Vagina (tissue), 2 donors: Measurements from ENCODE around the gene TEFM. TPM values are rescaled to one million over a fixed set of nuclear protein-coding genes. Genes with fewer than 3 reads are reported as not detected.
A peak's percentile ranks its signal among the peaks of the same experiment; 100 is the strongest.

ENCODE experiments used
- DNase-seq, 2 donors: peaks; one replicate each; pipeline ENCODE4 v3.0.0-alpha.2; 2017; ENCODE audit errors: extremely low spot score in 2 of 2
- H3K27ac ChIP-seq: fragments of 200-600 bp; sonication (generic); one replicate; pipeline ENCODE4 v1.5.1; 2019
- H3K27me3 ChIP-seq: fragments of 200-600 bp; sonication (generic); one replicate; pipeline ENCODE4 v1.5.1; 2019
- H3K36me3 ChIP-seq, 2 donors: fragments of 200-600 bp; sonication (generic); one replicate each; pipeline ENCODE4 v1.5.1; 2017 to 2019
- H3K4me1 ChIP-seq: fragments of 200-600 bp; sonication (generic); one replicate; pipeline ENCODE4 v1.5.1; 2019
- H3K4me3 ChIP-seq, 2 donors: fragments of 200-600 bp; sonication (generic); 1 replicate in 1 of 2; 2 replicates in 1 of 2; pipeline ENCODE4 v1.5.1; 2016 to 2019
- H3K9me3 ChIP-seq: fragments of 200-600 bp; sonication (generic); one replicate; pipeline ENCODE4 v1.5.1; 2019
- CTCF ChIP-seq, 3 experiments: fragments of 450-650 bp in 2 of 3; fragments of 200-600 bp in 1 of 3; sonication (generic) in 1 of 3; IDR thresholded peaks; one replicate each; pipeline ENCODE4 v1.5.1; 2017 to 2019; ENCODE audit warnings: antibody characterized with exemption in 3 of 3, mild to moderate bottlenecking in 2 of 3, moderate library complexity in 2 of 3
- POLR2A ChIP-seq, 2 donors: fragments of 450-650 bp; IDR thresholded peaks; one replicate each; pipeline ENCODE4 v1.6.1; 2017; ENCODE audit warnings: antibody characterized with exemption in 2 of 2, mild to moderate bottlenecking in 2 of 2, moderate library complexity in 2 of 2
- POLR2AphosphoS5 ChIP-seq, 2 donors: sonication (generic); formaldehyde crosslinking; IDR thresholded peaks; one replicate each; pipeline ENCODE4 v1.9.0; 2017; ENCODE audit warnings: antibody characterized with exemption in 2 of 2, mild to moderate bottlenecking in 2 of 2, low read depth in 1 of 2; ENCODE audit not compliant: insufficient read depth in 1 of 2
- intact Hi-C: fragments of 100-400 bp; cut with DNase I; formaldehyde crosslinking; loops from one replicate; pipeline ENCODE4 v1.15.1; 2023
- total RNA-seq: library from RNA; depleted of rRNA; stranded (reverse); fragments of >200 nt; gene quantifications from one replicate; pipeline ENCODE4 v1.2.3, GENCODE V29; 2016

The TEFM gene
- total RNA-seq, 1 donor from 2014 or later: 5.6 TPM

- H3K9me3 ChIP-seq: no peaks in the 10 kb centered on the region
- no peak overlapping the region for H3K27ac ChIP-seq
- H3K4me3 ChIP-seq: no peak overlapping the region
- H3K27me3 ChIP-seq: no peaks in the 10 kb centered on the region
- intact Hi-C loops: no loop called here
- TF ChIP-seq POLR2A (IDR thresholded peaks at IDR 0.05) (no peak), POLR2AphosphoS5 (IDR thresholded peaks at IDR 0.05; ENCODE audit: insufficient read depth in 1 of 2, low read depth in 1 of 2) (no peak), CTCF (IDR thresholded peaks at IDR 0.05) (no peak)
- DNase-seq: no peak
- peaks cover 11% of the 10 kb centered on the region for H3K4me1 ChIP-seq
- H3K36me3 ChIP-seq: no peaks in the 10 kb centered on the region
Measured at GRCh38 chr17:30926516-30926915, 20.5 kb upstream of the TEFM start.

DNA sequence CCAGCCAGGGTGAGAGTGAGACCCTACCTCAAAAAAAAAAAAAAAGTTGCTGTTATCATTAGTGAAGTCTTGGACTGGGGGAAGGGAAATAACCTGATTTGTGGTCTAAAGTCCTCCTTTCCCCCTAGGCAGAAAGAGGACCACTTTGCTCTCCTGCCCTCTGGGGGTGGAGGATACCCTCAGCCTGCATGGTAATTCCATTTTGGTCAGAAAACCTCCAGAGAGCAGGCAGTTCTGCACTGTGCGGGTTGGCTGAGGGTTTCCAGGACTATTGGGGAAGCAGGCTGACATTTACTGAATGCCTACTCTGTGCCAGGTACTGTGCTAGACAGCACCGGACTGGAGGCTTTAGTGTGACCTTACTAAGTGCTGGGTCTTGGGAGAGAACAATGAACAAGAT is 18.3 kb upstream of the TEFM start:
- Histone ChIP-seq H3K4me1 (peaks cover 11% of the 10 kb centered on the region), H3K27ac (no peak overlapping the region), H3K9me3 (no peaks in the 10 kb centered on the region), H3K36me3 (no peaks in the 10 kb centered on the region), H3K4me3 (no peak overlapping the region), H3K27me3 (no peaks in the 10 kb centered on the region)
- TF ChIP-seq CTCF (IDR thresholded peaks at IDR 0.05): no peak
- no peak for TF ChIP-seq POLR2AphosphoS5 (IDR thresholded peaks at IDR 0.05; ENCODE audit: insufficient read depth in 1 of 2, low read depth in 1 of 2)
- no peak for TF ChIP-seq POLR2A (IDR thresholded peaks at IDR 0.05)
- intact Hi-C loops: no loop called here
- DNase-seq: no peak

GRCh38 chr17:30922235-30923030 is 16.4 kb upstream of the TEFM start:
- intact Hi-C loops: no loop called here
- Histone ChIP-seq H3K4me3 (peak overlapping the region; percentile 41 to 44), H3K4me1 (peaks cover 11% of the 10 kb centered on the region), H3K9me3 (no peaks in the 10 kb centered on the region), H3K27ac (no peak overlapping the region), H3K27me3 (no peaks in the 10 kb centered on the region), H3K36me3 (no peaks in the 10 kb centered on the region)
- no peak for DNase-seq
- TF ChIP-seq CTCF (IDR thresholded peaks at IDR 0.05): no peak
- no peak for TF ChIP-seq POLR2AphosphoS5 (IDR thresholded peaks at IDR 0.05; ENCODE audit: insufficient read depth in 1 of 2, low read depth in 1 of 2)
- TF ChIP-seq POLR2A (IDR thresholded peaks at IDR 0.05): no peak

DNA sequence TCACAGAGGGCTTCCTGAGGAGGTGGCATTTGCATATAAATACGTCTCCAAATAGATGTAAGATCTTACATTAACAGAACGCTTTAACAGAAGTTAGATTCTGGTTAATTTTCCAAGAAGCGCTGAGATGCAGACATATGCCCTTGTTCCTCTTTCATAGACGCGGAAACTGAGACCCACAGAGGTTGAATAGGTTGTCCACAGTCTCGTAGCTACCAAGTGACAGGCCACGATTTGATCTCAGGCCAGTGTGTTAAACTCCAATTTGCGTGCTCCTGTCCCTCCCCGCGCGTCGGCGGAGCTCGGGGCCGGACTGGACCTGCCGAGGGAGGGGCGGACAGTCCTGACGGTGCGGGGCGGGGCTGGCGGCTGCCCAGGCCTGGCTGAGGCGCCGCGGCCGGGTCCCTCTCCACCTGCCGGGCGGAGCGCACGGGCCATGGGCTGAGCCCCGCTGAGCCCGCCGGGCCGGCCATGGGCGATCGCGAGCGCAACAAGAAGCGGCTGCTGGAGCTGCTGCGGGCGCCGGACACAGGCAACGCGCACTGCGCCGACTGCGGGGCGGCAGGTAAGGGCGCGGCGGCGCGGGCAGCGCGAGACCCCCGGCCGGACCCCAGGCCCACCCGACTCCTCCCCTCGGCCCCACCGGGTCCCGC is 15.6 kb upstream of the TEFM start, which contains the start of gene ADAP2:
ADAP2 (plus strand) TSS at position 402 of the 653 bp plus-strand sequence; CDS start at position 472, 70 bp downstream.
- H3K4me1 ChIP-seq: peaks cover 11% of the 10 kb centered on the region
- no peak for DNase-seq
- H3K9me3 ChIP-seq: no peaks in the 10 kb centered on the region
- peak within 1 kb of the TSS; percentile 41 to 44 for H3K4me3 ChIP-seq
- no peak for TF ChIP-seq CTCF (IDR thresholded peaks at IDR 0.05)
- TF ChIP-seq POLR2AphosphoS5 (IDR thresholded peaks at IDR 0.05; ENCODE audit: insufficient read depth in 1 of 2, low read depth in 1 of 2): no peak
- TF ChIP-seq POLR2A (IDR thresholded peaks at IDR 0.05): no peak
- intact Hi-C loops: no loop called here
- H3K36me3 ChIP-seq: no peaks in the 10 kb centered on the region
- no peaks in the 10 kb centered on the region for H3K27me3 ChIP-seq
- H3K27ac ChIP-seq: no peak within 1 kb of the TSS
